Activated CD4-positive, alpha-beta T cell treated with anti-CD3 and anti-CD28 coated beads, Interleukin-10, Interleukin-2, amounts not matched to agents 100 ng/mL and 50 ng/mL, durations not matched to agents 16 hours and 8 hours (primary cell): Measurements from ENCODE around the gene CCDC188.

ENCODE experiments used
- DNase-seq: peaks from one replicate; pipeline ENCODE4 v3.0.0-alpha.2; 2020

CCDC188 gene

GRCh38 chr22:20102203-20102780 is 48.6 kb downstream of the CCDC188 start:
- DNase-seq: no peak

- no peak for DNase-seq
These were observed 49.2 kb downstream of the CCDC188 start for GRCh38 chr22:20101638-20102037.

- DNase-seq: no peak
These were observed 51.6 kb downstream of the CCDC188 start for GRCh38 chr22:20099099-20099711.
